HFF-Myc (cell line): ENCODE data around the gene PRSS27.
A peak's percentile ranks its signal among the peaks of the same experiment; 100 is the strongest.

Source experiments
- DNase-seq: peaks from one replicate; pipeline ENCODE4 v3.0.0-alpha.2; 2011; ENCODE audit warnings: low read depth; ENCODE audit errors: extremely low read depth
- H3K4me3 ChIP-seq: replicated peaks from 2 replicates; pipeline ENCODE4 v1.5.1; 2011; ENCODE audit warnings: low read depth, mild to moderate bottlenecking, control low read depth, low read length
- CTCF ChIP-seq: IDR thresholded peaks from 2 replicates; pipeline ENCODE4 v1.5.1; 2012; ENCODE audit warnings: mild to moderate bottlenecking, low read depth, low read length, control low read depth; ENCODE audit errors: missing control alignments

Gene PRSS27

GRCh38 chr16:2761472-2761871 is 41.4 kb upstream of the PRSS27 start:
- H3K4me3 ChIP-seq, result no peak overlapping the region
- TF ChIP-seq CTCF, result no peak
- no peak for DNase-seq

- no peak overlapping the region for H3K4me3 ChIP-seq
- no peak for TF ChIP-seq CTCF
Measured at GRCh38 chr16:2757344-2757743, 37.3 kb upstream of the PRSS27 start.

GRCh38 chr16:2756288-2757015 is 36.4 kb upstream of the PRSS27 start:
- TF ChIP-seq CTCF, result no peak
- H3K4me3 ChIP-seq, result no peak overlapping the region
- DNase-seq, result no peak

More at GRCh38 chr16:2757344-2757743, 37.3 kb upstream of the PRSS27 start:
- no peak for DNase-seq

- DNase-seq, result no peak
- TF ChIP-seq CTCF, result no peak
- H3K4me3 ChIP-seq, result peak overlapping the region; percentile 91
Measured at GRCh38 chr16:2755158-2755557, 35.1 kb upstream of the PRSS27 start.

- no peak for DNase-seq
- peak overlapping the region; percentile 91 for H3K4me3 ChIP-seq
- TF ChIP-seq CTCF, result no peak
Measured at GRCh38 chr16:2753733-2754020, 33.7 kb upstream of the PRSS27 start.

- TF ChIP-seq CTCF, result no peak
- peak overlapping the region; percentile 91 for H3K4me3 ChIP-seq
- no peak for DNase-seq
Measured at GRCh38 chr16:2752850-2753732, 33.1 kb upstream of the PRSS27 start.
